CD4-positive, CD25-positive, alpha-beta regulatory T cell (primary cell): ENCODE results near the gene SSB. TPM values are rescaled to one million over a fixed set of nuclear protein-coding genes. Genes with fewer than 3 reads are reported as not detected.
A peak's percentile ranks its signal among the peaks of the same experiment; 100 is the strongest.
"Not testable (repeated sequence)": the region's sequence is repeated elsewhere in the genome, so short reads cannot be mapped to it uniquely, and the experiment has no call there.

Source experiments
- ATAC-seq, 2 donors: fragments of 150-1000 bp; cut with Tn5 transposase; one replicate each; pipeline ENCODE4 v1.10.0; 2021; ENCODE audit warnings: low read depth in 2 of 2, moderate number of reproducible peaks in 2 of 2, moderate library complexity in 1 of 2
- DNase-seq, 3 donors: peaks; one replicate each; pipeline versions ENCODE4 v3.0.0 to v3.0.0-alpha.2; 2012 to 2022; ENCODE audit warnings: mixed read lengths in 1 of 3
- H3K27ac ChIP-seq: one replicate; pipeline ENCODE4 v1.7.0; 2013; ENCODE audit warnings: mild to moderate bottlenecking, low read length; ENCODE audit not compliant: insufficient read depth, poor library complexity, severe bottlenecking
- H3K27me3 ChIP-seq: one replicate; pipeline ENCODE4 v1.7.0; 2013; ENCODE audit warnings: low read length; ENCODE audit not compliant: control insufficient read depth, insufficient read depth
- H3K36me3 ChIP-seq: one replicate; pipeline ENCODE4 v1.7.0; 2013; ENCODE audit warnings: mild to moderate bottlenecking, low read length, moderate library complexity; ENCODE audit not compliant: control insufficient read depth, insufficient read depth
- H3K4me1 ChIP-seq: 2 replicates; pipeline ENCODE4 v1.7.0; 2013; ENCODE audit warnings: mild to moderate bottlenecking, low read length; ENCODE audit not compliant: insufficient read depth, control insufficient read depth, poor library complexity, severe bottlenecking
- H3K4me3 ChIP-seq: one replicate; pipeline ENCODE4 v1.7.0; 2013; ENCODE audit warnings: low read depth, mild to moderate bottlenecking, low read length, moderate library complexity
- H3K9me3 ChIP-seq, 2 experiments: 1 replicate in 1 of 2; 2 replicates in 1 of 2; pipeline ENCODE4 v1.7.0; 2013; ENCODE audit warnings: low read length in 2 of 2, mild to moderate bottlenecking in 1 of 2, moderate library complexity in 1 of 2; ENCODE audit not compliant: control insufficient read depth in 2 of 2
- H3K27ac Mint-ChIP-seq, 3 donors: one replicate each; pipeline ENCODE4 v1.8.0; 2020 to 2022; ENCODE audit warnings: mild to moderate bottlenecking in 3 of 3, mixed read lengths in 3 of 3, moderate library complexity in 2 of 3
- H3K27me3 Mint-ChIP-seq: one replicate; pipeline ENCODE4 v1.8.0; 2022; ENCODE audit warnings: mild to moderate bottlenecking, mixed read lengths
- H3K36me3 Mint-ChIP-seq: one replicate; pipeline ENCODE4 v1.8.0; 2020; ENCODE audit warnings: mixed read lengths
- H3K4me1 Mint-ChIP-seq, 4 donors: one replicate each; pipeline ENCODE4 v1.8.0; 2020 to 2022; ENCODE audit warnings: mixed read lengths in 4 of 4, mild to moderate bottlenecking in 1 of 4
- H3K4me3 Mint-ChIP-seq, 4 donors: one replicate each; pipeline ENCODE4 v1.8.0; 2020 to 2022; ENCODE audit warnings: mild to moderate bottlenecking in 4 of 4, mixed read lengths in 4 of 4, moderate library complexity in 3 of 4
- H3K9me3 Mint-ChIP-seq, 7 donors: one replicate each; pipeline ENCODE4 v1.8.0; 2020 to 2022; ENCODE audit warnings: mixed read lengths in 7 of 7, mild to moderate bottlenecking in 3 of 7, moderate library complexity in 2 of 7
- polyA plus RNA-seq, 4 donors: library from polyadenylated mRNA; unstranded; fragments of 300-500 nt; fragmentation: Illumina TruSeq; gene quantifications; one replicate each; pipeline ENCODE4 v1.2.3, GENCODE V29; 2021
- total RNA-seq: library from RNA; stranded (reverse); gene quantifications from one replicate; pipeline ENCODE4 v1.2.3, GENCODE V29; 2022

The SSB gene
- total and polyA plus RNA-seq, 5 donors from 2014 or later, result 82.0 to 146 (median 107) TPM

GRCh38 chr2:169760798-169761197 is 37.9 kb upstream of the SSB start:
- DNase-seq, H3K27ac Mint-ChIP-seq, H3K27me3 ChIP-seq, H3K4me1 Mint-ChIP-seq, H3K27ac ChIP-seq, H3K4me1 ChIP-seq, H3K36me3 Mint-ChIP-seq, ATAC-seq, H3K9me3 Mint-ChIP-seq, H3K9me3 ChIP-seq, H3K4me3 Mint-ChIP-seq, H3K4me3 ChIP-seq, H3K36me3 ChIP-seq: not testable (repeated sequence)
- peaks cover 20% of the 10 kb centered on the region for H3K27me3 Mint-ChIP-seq

DNA sequence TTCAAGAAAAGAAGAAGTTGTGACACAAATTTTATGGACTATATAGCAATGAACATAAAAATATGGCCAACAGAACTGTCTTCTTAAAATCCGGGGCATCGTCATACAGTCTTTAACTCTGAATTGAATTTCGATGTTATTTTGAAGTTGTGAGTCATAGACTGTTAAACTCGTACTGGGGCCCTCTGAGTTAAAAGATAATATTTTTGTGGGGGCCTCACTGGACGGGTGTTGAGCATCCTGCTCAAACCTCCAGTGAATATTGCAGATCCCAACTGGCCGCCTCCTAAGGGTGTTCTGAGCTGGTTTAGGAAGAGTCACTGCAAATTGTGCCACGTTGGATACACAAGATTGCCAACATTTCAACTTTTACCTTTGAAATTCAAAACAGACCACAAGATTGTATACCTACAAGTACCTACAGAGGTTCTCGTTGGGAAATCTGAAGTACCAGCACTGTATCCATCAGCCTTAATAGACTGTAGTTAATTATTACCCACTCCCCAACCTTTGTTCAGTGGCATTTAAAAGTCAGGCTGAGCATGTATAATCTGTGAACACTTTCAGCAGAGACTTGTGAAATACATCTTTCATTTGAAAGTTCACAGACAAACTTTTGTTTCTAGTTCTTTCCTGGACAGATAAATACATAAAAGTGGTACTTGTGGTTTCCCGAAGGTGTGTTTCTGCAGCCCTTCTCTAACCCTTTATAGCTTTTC is 37.3 kb upstream of the SSB start:
- no peaks in the 10 kb centered on the region for H3K9me3 ChIP-seq
- no peaks in the 10 kb centered on the region for H3K36me3 ChIP-seq
- Mint-ChIP-seq H3K27me3 (peaks cover 20% of the 10 kb centered on the region), H3K9me3 (no peaks in the 10 kb centered on the region), H3K4me1 (no peaks in the 10 kb centered on the region), H3K4me3 (no peak overlapping the region), H3K27ac (no peak overlapping the region), H3K36me3 (no peaks in the 10 kb centered on the region)
- H3K27me3 ChIP-seq, result no peaks in the 10 kb centered on the region
- H3K4me3 ChIP-seq, result no peak overlapping the region
- ATAC-seq, result no peak
- no peak for DNase-seq
- H3K27ac ChIP-seq, result no peak overlapping the region
- H3K4me1 ChIP-seq, result no peaks in the 10 kb centered on the region

DNA sequence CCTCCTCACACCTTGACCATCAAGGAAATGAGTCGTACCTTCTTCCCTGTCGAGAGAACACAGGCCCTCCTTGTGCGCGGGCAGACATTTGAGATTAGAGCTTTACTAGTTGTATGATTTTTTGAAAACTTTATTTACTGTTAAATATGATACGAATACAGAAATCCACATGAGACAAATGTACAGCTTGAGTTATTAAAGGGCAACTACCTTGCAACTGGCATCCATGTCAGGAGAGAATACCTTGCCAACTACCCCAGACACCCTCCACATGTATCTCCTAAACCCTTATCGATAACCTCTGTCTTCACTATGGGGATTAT is 36.7 kb upstream of the SSB start:
- Mint-ChIP-seq H3K4me1 (no peaks in the 10 kb centered on the region), H3K4me3 (no peak overlapping the region), H3K27ac (no peak overlapping the region), H3K9me3 (no peaks in the 10 kb centered on the region), H3K27me3 (peaks cover 20% of the 10 kb centered on the region), H3K36me3 (no peaks in the 10 kb centered on the region)
- H3K36me3 ChIP-seq, result no peaks in the 10 kb centered on the region
- no peaks in the 10 kb centered on the region for H3K9me3 ChIP-seq
- H3K27ac ChIP-seq, result no peak overlapping the region
- ATAC-seq (no peak), DNase-seq (no peak)
- no peaks in the 10 kb centered on the region for H3K4me1 ChIP-seq
- H3K4me3 ChIP-seq, result no peak overlapping the region
- H3K27me3 ChIP-seq, result no peaks in the 10 kb centered on the region

GRCh38 chr2:169765523-169765922 is 33.1 kb upstream of the SSB start:
- no peak for DNase-seq
- Mint-ChIP-seq H3K36me3 (no peaks in the 10 kb centered on the region), H3K27ac (no peak overlapping the region), H3K27me3 (peaks cover 38% of the 10 kb centered on the region), H3K4me1 (peaks cover 0 to 12% (median 12%) of the 10 kb centered on the region in 4 donors), H3K4me3 (peak overlapping the region in 1 of 4 donors; percentile 69), H3K9me3 (no peaks in the 10 kb centered on the region)
- Histone ChIP-seq H3K4me3 (no peak overlapping the region), H3K4me1 (peaks cover 15% of the 10 kb centered on the region), H3K36me3 (no peaks in the 10 kb centered on the region), H3K9me3 (no peaks in the 10 kb centered on the region), H3K27me3 (peaks cover 3% of the 10 kb centered on the region), H3K27ac (no peak overlapping the region)
- ATAC-seq, result no peak

DNA sequence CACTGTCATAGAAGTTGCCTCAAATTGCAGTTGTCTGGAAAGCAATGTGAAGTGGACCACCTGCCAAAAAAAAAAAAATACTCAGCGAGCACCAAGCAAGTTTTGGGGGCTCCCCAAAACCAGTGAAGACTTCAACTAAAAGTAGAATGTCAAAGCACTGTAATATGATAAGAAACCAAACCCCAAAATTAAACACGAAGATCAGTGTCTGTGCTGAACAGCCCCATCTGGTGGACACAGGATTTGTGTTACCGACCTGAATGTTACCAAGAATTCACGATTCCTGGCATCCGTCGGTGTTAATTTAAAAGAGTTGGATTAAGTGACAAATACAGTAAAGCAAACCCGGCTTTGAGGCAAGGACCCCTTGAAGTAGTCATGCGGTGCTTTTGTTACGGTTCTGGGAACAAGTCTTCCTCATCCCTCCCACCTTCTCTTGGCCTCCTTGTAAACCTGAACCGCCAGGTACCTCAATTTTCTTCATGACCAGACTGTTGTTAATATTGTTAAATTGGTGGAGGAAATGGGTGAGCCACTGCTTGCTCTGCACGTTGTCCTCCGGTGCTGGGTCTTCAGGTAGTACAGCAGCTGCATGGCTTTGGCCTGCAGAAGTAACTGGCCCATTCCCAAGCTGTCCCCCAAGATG is 31.3 kb upstream of the SSB start:
- H3K4me1 Mint-ChIP-seq, result peaks cover 0 to 12% (median 12%) of the 10 kb centered on the region in 4 donors
- H3K9me3 Mint-ChIP-seq, result no peaks in the 10 kb centered on the region
- DNase-seq (peak; percentile 24 to 79 (median 64)), ATAC-seq (peak; percentile 60 to 65)
- H3K9me3 ChIP-seq, result no peaks in the 10 kb centered on the region
- H3K27ac ChIP-seq, result no peak overlapping the region
- H3K27me3 Mint-ChIP-seq, result peaks cover 35% of the 10 kb centered on the region
- H3K4me1 ChIP-seq, result peaks cover 15% of the 10 kb centered on the region
- H3K36me3 Mint-ChIP-seq, result no peaks in the 10 kb centered on the region
- peak overlapping the region; percentile 26 for H3K4me3 ChIP-seq
- H3K4me3 Mint-ChIP-seq, result peak overlapping the region in 3 of 4 donors; percentile 50 to 66 (median 52)
- H3K27me3 ChIP-seq, result peaks cover 5% of the 10 kb centered on the region
- H3K36me3 ChIP-seq, result no peaks in the 10 kb centered on the region
- H3K27ac Mint-ChIP-seq, result no peak overlapping the region

GRCh38 chr2:169768262-169768995 is 30.2 kb upstream of the SSB start:
- H3K4me3 ChIP-seq, result no peak overlapping the region
- H3K4me1 ChIP-seq, result peaks cover 15% of the 10 kb centered on the region
- Mint-ChIP-seq H3K36me3 (no peaks in the 10 kb centered on the region), H3K9me3 (no peaks in the 10 kb centered on the region), H3K4me1 (peaks cover 0 to 12% (median 12%) of the 10 kb centered on the region in 4 donors), H3K27ac (no peak overlapping the region), H3K27me3 (peaks cover 37% of the 10 kb centered on the region), H3K4me3 (peak overlapping the region; percentile 64 to 86 (median 78))
- no peak overlapping the region for H3K27ac ChIP-seq
- no peaks in the 10 kb centered on the region for H3K36me3 ChIP-seq
- DNase-seq (peak in 2 of 3 donors; percentile 8 to 73), ATAC-seq (peak; percentile 38 to 56)
- no peaks in the 10 kb centered on the region for H3K9me3 ChIP-seq
- H3K27me3 ChIP-seq, result peaks cover 5% of the 10 kb centered on the region

GRCh38 chr2:169771021-169771420 is 27.6 kb upstream of the SSB start:
- H3K4me1 Mint-ChIP-seq, result peaks cover 0 to 12% (median 12%) of the 10 kb centered on the region in 4 donors
- H3K36me3 Mint-ChIP-seq, result no peaks in the 10 kb centered on the region
- H3K4me3 ChIP-seq, result no peak overlapping the region

More at GRCh38 chr2:169771021-169771420, 27.6 kb upstream of the SSB start:
- Mint-ChIP-seq H3K9me3 (no peaks in the 10 kb centered on the region), H3K27ac (no peak overlapping the region), H3K27me3 (peaks cover 37% of the 10 kb centered on the region), H3K4me3 (no peak overlapping the region)
- H3K27ac ChIP-seq, result no peak overlapping the region
- ATAC-seq, result no peak
- peaks cover 5% of the 10 kb centered on the region for H3K27me3 ChIP-seq
- no peak for DNase-seq
- H3K4me1 ChIP-seq, result peaks cover 15% of the 10 kb centered on the region
- H3K36me3 ChIP-seq, result no peaks in the 10 kb centered on the region
- no peaks in the 10 kb centered on the region for H3K9me3 ChIP-seq
